Muscle layer of colon (tissue), 2 donors: ENCODE measurements around the gene MBP.
A peak's percentile ranks its signal among the peaks of the same experiment; 100 is the strongest.

Experiments
- H3K27ac ChIP-seq: one replicate; pipeline ENCODE4 v1.7.0; 2013; ENCODE audit warnings: low read depth, mild to moderate bottlenecking, low read length, moderate library complexity
- H3K27me3 ChIP-seq, 2 donors: one replicate each; pipeline ENCODE4 v1.7.0; 2013; ENCODE audit warnings: low read length in 2 of 2, mild to moderate bottlenecking in 2 of 2; ENCODE audit not compliant: insufficient read depth in 2 of 2, control insufficient read depth in 1 of 2
- H3K36me3 ChIP-seq: one replicate; pipeline ENCODE4 v1.7.0; 2013; ENCODE audit warnings: mild to moderate bottlenecking, low read length; ENCODE audit not compliant: insufficient read depth
- H3K4me1 ChIP-seq: one replicate; pipeline ENCODE4 v1.7.0; 2013; ENCODE audit warnings: mild to moderate bottlenecking, low read length; ENCODE audit not compliant: insufficient read depth
- H3K4me3 ChIP-seq, 2 donors: one replicate each; pipeline ENCODE4 v1.7.0; 2013; ENCODE audit warnings: low read length in 2 of 2, low read depth in 1 of 2, mild to moderate bottlenecking in 1 of 2, moderate library complexity in 1 of 2
- H3K9ac ChIP-seq: one replicate; pipeline ENCODE4 v1.7.0; 2013; ENCODE audit warnings: low read length
- H3K9me3 ChIP-seq: one replicate; pipeline ENCODE4 v1.7.0; 2013; ENCODE audit warnings: mild to moderate bottlenecking, low read length
- donor health status: abdominal sarcoma.
- donor health status: Adenocarcinoma of cecum.

The MBP gene

GRCh38 chr18:77081390-77081778, 51.2 kb downstream of the MBP start:
- Histone ChIP-seq H3K4me1 (peaks cover 31% of the 10 kb centered on the region), H3K27me3 (no peaks in the 10 kb centered on the region), H3K36me3 (no peaks in the 10 kb centered on the region), H3K4me3 (no peak overlapping the region), H3K27ac (no peak overlapping the region), H3K9ac (no peak overlapping the region), H3K9me3 (no peaks in the 10 kb centered on the region)

- Histone ChIP-seq H3K4me3 (no peak overlapping the region), H3K27ac (no peak overlapping the region), H3K4me1 (peaks cover 19% of the 10 kb centered on the region)
Observed at GRCh38 chr18:77079954-77080682, 52.5 kb downstream of the MBP start.

GRCh38 chr18:77079088-77079487, 53.5 kb downstream of the MBP start:
- Histone ChIP-seq H3K4me3 (no peak overlapping the region), H3K36me3 (no peaks in the 10 kb centered on the region), H3K9me3 (no peaks in the 10 kb centered on the region), H3K27ac (no peak overlapping the region), H3K27me3 (no peaks in the 10 kb centered on the region), H3K9ac (no peak overlapping the region), H3K4me1 (peaks cover 12% of the 10 kb centered on the region)

More at GRCh38 chr18:77079954-77080682, 52.5 kb downstream of the MBP start:
- no peaks in the 10 kb centered on the region for H3K36me3 ChIP-seq
- H3K9ac ChIP-seq: no peak overlapping the region
- H3K27me3 ChIP-seq: no peaks in the 10 kb centered on the region
- no peaks in the 10 kb centered on the region for H3K9me3 ChIP-seq

- H3K4me1 ChIP-seq: peaks cover 10% of the 10 kb centered on the region
- H3K36me3 ChIP-seq: no peaks in the 10 kb centered on the region
- H3K9me3 ChIP-seq: no peaks in the 10 kb centered on the region
- H3K4me3 ChIP-seq: no peak overlapping the region
- H3K27me3 ChIP-seq: no peaks in the 10 kb centered on the region
- no peak overlapping the region for H3K9ac ChIP-seq
- no peak overlapping the region for H3K27ac ChIP-seq
Observed at GRCh38 chr18:77078690-77079070, 53.9 kb downstream of the MBP start.

- Histone ChIP-seq H3K27ac (no peak overlapping the region), H3K4me1 (peaks cover 8% of the 10 kb centered on the region), H3K9me3 (no peaks in the 10 kb centered on the region), H3K9ac (no peak overlapping the region), H3K36me3 (no peaks in the 10 kb centered on the region), H3K27me3 (no peaks in the 10 kb centered on the region), H3K4me3 (no peak overlapping the region)
Observed at GRCh38 chr18:77077941-77078689, 54.5 kb downstream of the MBP start.

GRCh38 chr18:77077401-77077800, 55.2 kb downstream of the MBP start:
- H3K36me3 ChIP-seq: no peaks in the 10 kb centered on the region
- H3K27ac ChIP-seq: no peak overlapping the region
- H3K9ac ChIP-seq: no peak overlapping the region
- H3K4me1 ChIP-seq: peaks cover 6% of the 10 kb centered on the region
- no peak overlapping the region for H3K4me3 ChIP-seq
- no peaks in the 10 kb centered on the region for H3K9me3 ChIP-seq
- no peaks in the 10 kb centered on the region for H3K27me3 ChIP-seq

GRCh38 chr18:77076111-77076510, 56.5 kb downstream of the MBP start:
- no peaks in the 10 kb centered on the region for H3K9me3 ChIP-seq
- peaks cover 18% of the 10 kb centered on the region for H3K4me1 ChIP-seq
- no peak overlapping the region for H3K27ac ChIP-seq
- no peak overlapping the region for H3K4me3 ChIP-seq
- H3K27me3 ChIP-seq: no peaks in the 10 kb centered on the region
- H3K36me3 ChIP-seq: no peaks in the 10 kb centered on the region
- H3K9ac ChIP-seq: no peak overlapping the region

GRCh38 chr18:77074431-77074830, 58.2 kb downstream of the MBP start:
- H3K4me1 ChIP-seq: peaks cover 20% of the 10 kb centered on the region
- H3K36me3 ChIP-seq: no peaks in the 10 kb centered on the region
- H3K9ac ChIP-seq: no peak overlapping the region
- no peaks in the 10 kb centered on the region for H3K27me3 ChIP-seq
- H3K9me3 ChIP-seq: no peaks in the 10 kb centered on the region
- no peak overlapping the region for H3K4me3 ChIP-seq
- no peak overlapping the region for H3K27ac ChIP-seq

GRCh38 chr18:77073336-77074093, 59.1 kb downstream of the MBP start:
- H3K4me1 ChIP-seq: peaks cover 20% of the 10 kb centered on the region
- H3K27ac ChIP-seq: no peak overlapping the region
- no peaks in the 10 kb centered on the region for H3K9me3 ChIP-seq
- H3K4me3 ChIP-seq: no peak overlapping the region
- H3K27me3 ChIP-seq: no peaks in the 10 kb centered on the region
- no peak overlapping the region for H3K9ac ChIP-seq
- H3K36me3 ChIP-seq: no peaks in the 10 kb centered on the region

- Histone ChIP-seq H3K27ac (no peak overlapping the region), H3K9ac (no peak overlapping the region), H3K4me3 (no peak overlapping the region), H3K27me3 (no peaks in the 10 kb centered on the region), H3K9me3 (no peaks in the 10 kb centered on the region), H3K4me1 (peaks cover 24% of the 10 kb centered on the region), H3K36me3 (no peaks in the 10 kb centered on the region)
Observed at GRCh38 chr18:77072566-77072965, 60.0 kb downstream of the MBP start.

- Histone ChIP-seq H3K4me1 (peaks cover 24% of the 10 kb centered on the region), H3K27ac (peak overlapping the region; percentile 24), H3K9me3 (no peaks in the 10 kb centered on the region), H3K27me3 (no peaks in the 10 kb centered on the region), H3K36me3 (no peaks in the 10 kb centered on the region), H3K9ac (no peak overlapping the region), H3K4me3 (no peak overlapping the region)
Observed at GRCh38 chr18:77071711-77072292, 60.8 kb downstream of the MBP start.
